GM12878 (cell line): ENCODE data around the gene SPIRE1. TPM values are rescaled to one million over a fixed set of nuclear protein-coding genes. Genes with fewer than 3 reads are reported as not detected.
A peak's percentile ranks its signal among the peaks of the same experiment; 100 is the strongest.

ENCODE experiments used
- ATAC-seq: fragments of 200-7000 bp; cut with Tn5 transposase; 3 replicates; pipeline ENCODE4 v1.9.1; 2020; ENCODE audit warnings: mild to moderate bottlenecking, moderate library complexity
- BruUV-seq: library from RNA; stranded (reverse); fragments of 400-500 nt; replicated peaks from 2 replicates; lab custom pipeline; 2021; lab: Mats Ljungman, UMichigan
- CTCF ChIA-PET: fragments of 300-600 bp; sonication (Branson Sonifier 250); formaldehyde crosslinking; extraction: SDS; loops from one replicate; lab custom pipeline; 2021; ENCODE audit warnings: inconsistent platforms; lab: Yijun Ruan, JAX
- POLR2A ChIA-PET: fragments of 350-600 bp; formaldehyde crosslinking; extraction: SDS; loops from one replicate; lab custom pipeline; 2021; ENCODE audit warnings: inconsistent platforms; lab: Charles Lee
- RAD21 ChIA-PET: fragments of 300-600 bp; sonication (Branson Sonifier 250); formaldehyde crosslinking; loops from one replicate; lab custom pipeline; 2023; ENCODE audit warnings: antibody characterized with exemption; ENCODE audit not compliant: unreplicated experiment; lab: Charles Lee
- SMC1A ChIA-PET: fragments of 300-600 bp; sonication (Branson Sonifier 250); formaldehyde crosslinking; loops from one replicate; lab custom pipeline; 2023; ENCODE audit not compliant: unreplicated experiment, uncharacterized antibody; lab: Charles Lee
- DNase-seq: peaks from one replicate; pipeline ENCODE4 v3.0.0-alpha.2; 2011; ENCODE audit warnings: low read depth, low spot score
- FAIRE-seq: peaks from 3 replicates; lab custom pipeline; 2011; peaks lifted over from hg19 to GRCh38; lab: Jason Lieb, UNC
- H2AFZ ChIP-seq: 2 replicates; pipeline ENCODE4 v1.6.0; 2011; ENCODE audit warnings: low read depth, low read length, control low read depth; ENCODE audit not compliant: control insufficient read depth
- H3K27ac ChIP-seq: 2 replicates; pipeline ENCODE4 v1.5.1; 2011; ENCODE audit warnings: control low read depth; ENCODE audit not compliant: control insufficient read depth, insufficient read depth
- H3K27me3 ChIP-seq, 2 experiments: replicated peaks in 1 of 2; 2 replicates each; pipeline versions ENCODE4 v1.6.0 to v1.6.1; 2011; ENCODE audit warnings: low read length in 1 of 2; ENCODE audit not compliant: control insufficient read depth in 2 of 2, insufficient read depth in 2 of 2
- H3K36me3 ChIP-seq, 2 experiments: 2 replicates each; pipeline ENCODE4 v1.5.1; 2011; ENCODE audit warnings: low read length in 1 of 2; ENCODE audit not compliant: control insufficient read depth in 2 of 2, insufficient read depth in 2 of 2
- H3K4me1 ChIP-seq: 2 replicates; pipeline ENCODE4 v1.6.1; 2011; ENCODE audit warnings: mild to moderate bottlenecking, low read length, moderate library complexity, mixed read lengths; ENCODE audit not compliant: control insufficient read depth, insufficient read depth
- H3K4me2 ChIP-seq: 2 replicates; pipeline ENCODE4 v1.6.0; 2011; ENCODE audit warnings: control low read depth; ENCODE audit not compliant: control insufficient read depth, insufficient read depth
- H3K4me3 ChIP-seq: fragments of 200-600 bp; sonication (generic); 2 replicates; pipeline ENCODE4 v1.5.1; 2016
- H3K79me2 ChIP-seq: 2 replicates; pipeline ENCODE4 v1.6.0; 2011; ENCODE audit warnings: low read length; ENCODE audit not compliant: control insufficient read depth, insufficient read depth
- H3K9ac ChIP-seq: 2 replicates; pipeline ENCODE4 v1.8.0; 2011; ENCODE audit warnings: low read length, control low read depth, mixed read lengths; ENCODE audit not compliant: control insufficient read depth, insufficient read depth
- H3K9me3 ChIP-seq: replicated peaks from 3 replicates; pipeline ENCODE4 v1.5.1; 2011; ENCODE audit warnings: mild to moderate bottlenecking, low read length; ENCODE audit not compliant: control insufficient read depth, insufficient read depth
- H4K20me1 ChIP-seq: 2 replicates; pipeline ENCODE4 v1.6.0; 2011; ENCODE audit not compliant: control insufficient read depth, insufficient read depth
- ELK1 ChIP-seq: IDR thresholded peaks from 2 replicates; pipeline ENCODE4 v1.6.1; 2012; ENCODE audit warnings: low read depth, low read length, improper control_type of control experiment
- HDAC6 ChIP-seq: fragments of 200-600 bp; sonication (generic); IDR thresholded peaks from one replicate; pipeline ENCODE4 v1.8.0; 2017; ENCODE audit warnings: antibody characterized with exemption; ENCODE audit not compliant: unreplicated experiment
- SP1 ChIP-seq: IDR thresholded peaks from one replicate; pipeline ENCODE4 v1.6.1; 2011; ENCODE audit warnings: low read depth, low read length
- STAT3 ChIP-seq: IDR thresholded peaks from 2 replicates; pipeline ENCODE4 v1.6.1; 2011; ENCODE audit warnings: low read depth, low read length, improper control_type of control experiment
- SUPT20H ChIP-seq: IDR thresholded peaks from 2 replicates; pipeline ENCODE4 v1.6.1; 2011; ENCODE audit warnings: low read depth, mild to moderate bottlenecking, low read length, moderate library complexity, borderline replicate concordance; ENCODE audit not compliant: control insufficient read depth
- USF1 ChIP-seq: IDR thresholded peaks from 2 replicates; pipeline ENCODE4 v1.6.1; 2011; ENCODE audit warnings: borderline replicate concordance, low read depth, mild to moderate bottlenecking, moderate library complexity, mixed read lengths, low read length; ENCODE audit not compliant: insufficient read depth; ENCODE audit errors: extremely low read length
- ZBTB4 ChIP-seq: fragments of 450-650 bp; formaldehyde crosslinking; IDR thresholded peaks from 2 replicates; pipeline ENCODE4 v1.4.0; 2022; ENCODE audit warnings: mild to moderate bottlenecking, moderate library complexity
- WGBS: methylation state at CpG from one replicate; pipeline ENCODE4 v1.1.6; 2016; ENCODE audit warnings: low lambda C conversion rate; ENCODE audit not compliant: insufficient replicate concordance, insufficient coverage; ENCODE audit errors: missing lambda C conversion rate; 5-methylcytosine and 5-hydroxymethylcytosine counted together
- in situ Hi-C: fragments of 300-500 bp; cut with MboI; formaldehyde crosslinking; loops from 9 replicates; pipeline ENCODE4 v1.14.3; 2018; ENCODE audit warnings: mixed read lengths
- intact Hi-C: fragments of 100-400 bp; cut with micrococcal nuclease; formaldehyde crosslinking; loops from one replicate; pipeline ENCODE4 v1.14.2; 2022; ENCODE audit not compliant: unreplicated experiment
- polyA plus RNA-seq, 11 experiments: library from polyadenylated mRNA; depleted of rRNA in 4 of 11; unstranded in 6 of 11; stranded (reverse) in 5 of 11; fragments of >200 nt; fragmentation: Nextera tagmentation in 4 of 11; fragmentation: Illumina TruSeq in 1 of 11; extraction: Ambion mirVana in 4 of 11; extraction: Trizol in 1 of 11; gene quantifications; 1 replicate in 1 of 11; 2 replicates in 10 of 11; pipeline versions ENCODE4 v1.2.1 to v1.2.3, GENCODE V29; 2011 to 2016; ENCODE audit warnings: inconsistent platforms in 2 of 11, missing spikeins in 2 of 11, low read depth in 1 of 11
- total RNA-seq, 4 experiments: library from RNA; depleted of rRNA in 3 of 4; stranded (reverse); fragments of >200 nt in 3 of 4; fragmentation: Illumina TruSeq in 1 of 4; extraction: Trizol in 1 of 4; gene quantifications; 2 replicates each; pipeline versions ENCODE4 v1.2.1 to v1.2.3, GENCODE V29; 2013 to 2021
- TF ChIP-seq, protein P1 (sequence below): IDR thresholded peaks from 2 replicates; pipeline ENCODE4 v1.6.1; 2012; ENCODE audit warnings: low read depth, low read length, improper control_type of control experiment
- TF ChIP-seq, protein P2 (sequence below): fragments of 450-650 bp; IDR thresholded peaks from 2 replicates; pipeline ENCODE4 v1.6.1; 2018; ENCODE audit warnings: borderline replicate concordance, mild to moderate bottlenecking; ENCODE audit not compliant: partially characterized antibody

SPIRE1 gene
- total and polyA plus RNA-seq, 10 of the 15 experiments (the other 5 are each of a cell fraction or from before 2014, with no cell fraction given): 0.18 to 9.2 (median 4.3) TPM

GRCh38 chr18:12656605-12656937 lies 1.3 kb downstream of the SPIRE1 start:
- ChIA-PET POLR2A (no interaction called here), SMC1A (no interaction called here), RAD21 (no interaction called here), CTCF (no interaction called here)
- no peak for DNase-seq
- H2AFZ ChIP-seq: no peak overlapping the region
- H3K4me1 ChIP-seq: no peaks in the 10 kb centered on the region
- 28% methylated on average over 3 of the region's 3 CpGs for WGBS
- no TSS peak for BruUV-seq
- in situ Hi-C loops: no loop called here
- no peaks in the 10 kb centered on the region for H3K9me3 ChIP-seq
- intact Hi-C loops: loop anchor here (5.0 kb wide), 1 partner anchor 114 kb away; no protein-coding TSS in a partner anchor
- TF ChIP-seq, protein P1, sequence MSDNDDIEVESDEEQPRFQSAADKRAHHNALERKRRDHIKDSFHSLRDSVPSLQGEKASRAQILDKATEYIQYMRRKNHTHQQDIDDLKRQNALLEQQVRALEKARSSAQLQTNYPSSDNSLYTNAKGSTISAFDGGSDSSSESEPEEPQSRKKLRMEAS: no peak
- TF ChIP-seq SUPT20H (no peak), ELK1 (no peak), ZBTB4 (CRISPR knock-in tag) (no peak), SP1 (no peak), STAT3 (no peak), USF1 (no peak), HDAC6 (no peak)
- TF ChIP-seq, protein P2, sequence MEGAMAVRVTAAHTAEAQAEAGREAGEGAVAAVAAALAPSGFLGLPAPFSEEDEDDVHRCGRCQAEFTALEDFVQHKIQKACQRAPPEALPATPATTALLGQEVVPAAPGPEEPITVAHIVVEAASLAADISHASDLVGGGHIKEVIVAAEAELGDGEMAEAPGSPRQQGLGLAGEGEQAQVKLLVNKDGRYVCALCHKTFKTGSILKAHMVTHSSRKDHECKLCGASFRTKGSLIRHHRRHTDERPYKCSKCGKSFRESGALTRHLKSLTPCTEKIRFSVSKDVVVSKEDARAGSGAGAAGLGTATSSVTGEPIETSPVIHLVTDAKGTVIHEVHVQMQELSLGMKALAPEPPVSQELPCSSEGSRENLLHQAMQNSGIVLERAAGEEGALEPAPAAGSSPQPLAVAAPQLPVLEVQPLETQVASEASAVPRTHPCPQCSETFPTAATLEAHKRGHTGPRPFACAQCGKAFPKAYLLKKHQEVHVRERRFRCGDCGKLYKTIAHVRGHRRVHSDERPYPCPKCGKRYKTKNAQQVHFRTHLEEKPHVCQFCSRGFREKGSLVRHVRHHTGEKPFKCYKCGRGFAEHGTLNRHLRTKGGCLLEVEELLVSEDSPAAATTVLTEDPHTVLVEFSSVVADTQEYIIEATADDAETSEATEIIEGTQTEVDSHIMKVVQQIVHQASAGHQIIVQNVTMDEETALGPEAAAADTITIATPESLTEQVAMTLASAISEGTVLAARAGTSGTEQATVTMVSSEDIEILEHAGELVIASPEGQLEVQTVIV: no peak
- H3K27me3 ChIP-seq: peaks cover 0 to 2% of the 10 kb centered on the region in 2 experiments; a peak in 2 of 4 replicates
- no peak for ATAC-seq
- no peaks in the 10 kb centered on the region for H3K79me2 ChIP-seq
- no peak overlapping the region for H3K9ac ChIP-seq
- peak overlapping the region; percentile 28 for H3K4me2 ChIP-seq
- H3K4me3 ChIP-seq: peak overlapping the region; percentile 53; the same call in 1 of the 2 replicates
- H3K27ac ChIP-seq: no peak overlapping the region
- H3K36me3 ChIP-seq: no peaks in the 10 kb centered on the region
- no peak for FAIRE-seq
- no peaks in the 10 kb centered on the region for H4K20me1 ChIP-seq
